Skin epidermis (tissue), 12 donors: ENCODE results near the gene TEX2.
"Not testable (repeated sequence)": the region's sequence is repeated elsewhere in the genome, so short reads cannot be mapped to it uniquely, and the experiment has no call there.

Source experiments
- H3K27ac ChIP-seq, 21 experiments: fragments of 200-600 bp; sonication (generic) in 11 of 21; one replicate each; pipeline ENCODE4 v1.5.0; 2020; ENCODE audit warnings: mild to moderate bottlenecking in 3 of 21, inconsistent platforms in 2 of 21, moderate library complexity in 2 of 21
- H3K4me3 ChIP-seq, 7 experiments: fragments of 200-600 bp; sonication (generic) in 2 of 7; one replicate each; pipeline ENCODE4 v1.5.0; 2020; ENCODE audit warnings: inconsistent platforms in 2 of 7, mild to moderate bottlenecking in 2 of 7, moderate library complexity in 1 of 7

Gene TEX2

DNA sequence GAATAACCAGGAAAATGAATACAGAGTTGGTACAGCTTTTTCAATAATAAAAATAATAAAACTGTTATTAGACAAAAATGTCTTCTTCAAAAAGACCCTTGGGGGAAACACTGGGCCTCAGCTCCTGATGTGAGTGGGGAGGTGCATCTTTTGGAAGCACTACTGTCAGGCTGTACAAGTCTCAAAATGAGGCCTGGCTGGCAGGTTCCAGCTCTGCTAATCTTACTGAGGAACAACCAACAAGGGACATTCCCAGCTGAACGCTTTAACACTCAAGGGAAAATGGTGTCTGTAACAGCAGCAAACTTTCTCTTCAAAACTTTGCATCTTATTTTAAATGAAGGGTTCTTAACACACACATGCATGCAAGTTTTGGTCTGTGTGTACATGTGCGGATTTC is 19.7 kb downstream of the TEX2 start:
- H3K27ac ChIP-seq: no peak overlapping the region
- H3K4me3 ChIP-seq: no peak overlapping the region

DNA sequence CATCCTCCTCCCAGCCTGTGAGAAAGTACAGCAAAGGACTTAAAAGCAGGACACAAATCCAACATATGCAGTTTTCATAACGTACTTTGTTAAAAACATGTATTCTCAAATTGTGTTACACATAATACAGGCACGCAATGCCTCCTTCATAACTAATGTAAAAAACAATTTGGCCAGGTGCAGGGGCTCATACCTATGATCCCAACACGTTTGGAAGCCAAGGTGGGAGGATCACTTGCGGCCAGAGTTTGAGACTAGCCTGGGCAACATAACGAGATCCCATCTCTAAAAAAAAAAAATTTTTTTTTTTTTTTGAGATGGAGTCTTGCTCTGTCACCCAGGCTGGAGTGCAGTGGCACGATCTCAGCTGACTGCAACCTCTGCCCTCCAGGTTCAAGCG is 20.4 kb downstream of the TEX2 start:
- no peak overlapping the region for H3K27ac ChIP-seq

DNA sequence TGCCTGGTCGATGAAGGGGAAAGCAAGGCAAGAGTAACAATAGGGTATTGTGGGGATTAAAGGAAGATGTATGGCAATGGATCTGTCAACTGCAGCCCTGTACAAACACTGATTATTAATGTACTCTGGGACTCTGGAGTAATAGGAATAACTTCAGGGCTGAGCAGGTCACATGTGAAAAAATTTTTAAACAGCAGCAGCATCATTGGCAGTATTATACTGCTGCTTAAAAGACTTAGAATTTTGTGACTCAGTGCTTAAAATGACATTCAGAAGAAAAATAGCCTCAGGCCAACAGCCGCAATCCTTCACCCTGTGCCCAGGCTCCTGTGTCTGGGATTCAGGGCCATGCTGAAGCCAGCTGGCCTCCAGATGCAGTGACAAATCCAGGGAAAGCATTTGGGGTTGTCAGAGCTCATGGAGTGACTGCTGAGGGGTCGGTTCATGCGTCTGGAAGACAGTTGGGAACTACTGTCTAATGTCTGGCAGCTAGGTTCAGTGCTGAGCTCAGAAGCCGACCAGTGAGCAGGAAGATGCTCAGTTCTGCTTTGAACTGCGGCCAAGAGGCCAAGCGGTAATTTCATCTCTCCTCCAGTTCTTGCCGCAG is 22.2 kb downstream of the TEX2 start:
- H3K4me3 ChIP-seq: no peak overlapping the region
- peak overlapping the region in 11 of 21 experiments; percentile 16 to 73 (median 37) for H3K27ac ChIP-seq

More for the DNA sequence above, 20.4 kb downstream of the TEX2 start:
- H3K4me3 ChIP-seq: no peak overlapping the region

DNA sequence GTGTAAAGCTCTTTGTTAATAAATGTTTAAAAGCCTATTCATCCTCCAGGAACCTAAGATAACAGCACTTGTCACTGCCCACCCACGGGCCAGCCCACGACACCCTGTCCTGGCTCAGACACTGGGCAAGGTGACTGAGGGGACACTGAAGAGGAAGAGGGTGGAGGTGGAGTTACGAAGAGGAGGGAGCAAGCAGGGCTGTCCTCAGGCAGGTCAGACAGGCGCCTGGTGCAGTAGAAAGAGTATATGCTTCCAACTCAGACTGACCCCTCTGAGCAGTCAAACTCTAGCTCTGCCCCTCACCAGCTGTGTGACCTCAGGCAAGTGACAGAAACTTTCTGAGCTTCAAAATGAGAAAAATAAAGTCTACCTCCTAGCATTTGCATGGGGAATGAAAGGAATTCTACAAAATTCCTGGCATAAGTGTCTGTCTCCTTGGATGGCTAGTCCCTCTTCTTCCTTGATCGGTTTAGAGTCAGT is 22.8 kb downstream of the TEX2 start:
- Histone ChIP-seq H3K27ac (peak overlapping the region in 11 of 21 experiments; percentile 10 to 73 (median 37)), H3K4me3 (no peak overlapping the region)

DNA sequence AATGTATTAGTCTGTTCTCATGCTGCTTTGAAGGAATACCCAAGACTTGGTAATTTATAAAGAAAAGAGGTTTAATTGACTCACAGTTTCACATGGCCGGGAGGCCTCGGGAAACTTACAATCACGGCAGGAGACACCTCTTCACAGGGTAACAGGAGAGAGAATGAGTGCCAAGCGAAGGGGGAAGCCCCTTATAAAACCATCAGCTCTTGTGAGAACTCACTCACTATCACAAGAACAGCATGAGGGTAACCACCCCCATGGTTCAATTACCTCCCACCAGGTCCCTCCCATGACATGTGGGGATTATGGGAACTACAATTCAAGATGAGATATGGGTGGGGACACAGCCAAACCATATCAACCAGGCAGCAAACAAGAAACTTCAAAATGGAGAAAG is 24.6 kb downstream of the TEX2 start:
- H3K27ac ChIP-seq: not testable (repeated sequence)

DNA sequence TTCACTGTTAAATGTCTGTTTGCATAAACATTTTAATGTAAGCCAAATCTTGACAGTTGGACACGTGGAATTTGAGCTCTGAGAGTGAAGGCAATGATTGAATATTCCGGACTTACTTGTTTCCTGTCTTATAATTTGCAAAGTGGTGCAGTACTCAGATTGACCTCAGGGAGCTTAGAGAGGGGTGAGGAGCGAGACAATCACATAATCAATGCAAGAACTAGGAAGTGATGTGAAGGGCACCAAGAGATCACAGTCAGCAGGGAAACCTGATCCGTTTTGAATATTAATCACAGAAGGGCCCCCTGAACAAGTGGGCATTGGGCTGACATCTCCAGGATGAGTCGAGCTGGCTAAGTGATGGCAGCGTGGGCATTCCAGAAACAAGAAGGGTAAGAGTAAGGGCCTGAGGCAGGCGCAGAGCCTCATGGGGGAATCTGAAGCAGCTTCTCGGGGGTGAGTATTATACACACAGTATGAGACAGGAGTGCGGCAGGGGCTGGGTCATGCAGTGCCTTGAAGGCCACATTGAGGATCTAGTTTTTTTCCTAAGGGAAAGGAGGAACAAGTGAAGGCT is 26.1 kb downstream of the TEX2 start:
- no peak overlapping the region for H3K27ac ChIP-seq

More for the DNA sequence above, 24.6 kb downstream of the TEX2 start:
- H3K4me3 ChIP-seq: not testable (repeated sequence)

DNA sequence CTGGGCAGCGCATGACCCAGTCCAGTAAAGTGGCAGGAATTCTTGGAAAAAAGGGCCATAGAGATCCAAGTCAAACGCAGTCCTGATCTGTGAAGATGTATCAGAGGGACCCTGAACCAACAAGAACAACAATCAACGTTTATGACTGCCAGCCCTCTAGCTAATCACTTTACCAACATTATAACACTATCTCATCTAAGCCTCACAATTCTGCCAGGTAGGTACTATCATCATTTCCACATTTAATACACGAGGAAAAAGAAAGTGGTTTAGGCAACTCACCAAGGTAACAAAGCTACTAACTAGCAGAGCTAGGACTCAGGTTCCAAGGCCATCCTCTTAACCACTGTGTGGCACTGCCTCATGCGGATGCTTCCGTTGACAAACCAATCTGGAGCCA is 28.1 kb downstream of the TEX2 start:
- Histone ChIP-seq H3K27ac (no peak overlapping the region), H3K4me3 (no peak overlapping the region)

More for the DNA sequence above, 26.1 kb downstream of the TEX2 start:
- no peak overlapping the region for H3K4me3 ChIP-seq

DNA sequence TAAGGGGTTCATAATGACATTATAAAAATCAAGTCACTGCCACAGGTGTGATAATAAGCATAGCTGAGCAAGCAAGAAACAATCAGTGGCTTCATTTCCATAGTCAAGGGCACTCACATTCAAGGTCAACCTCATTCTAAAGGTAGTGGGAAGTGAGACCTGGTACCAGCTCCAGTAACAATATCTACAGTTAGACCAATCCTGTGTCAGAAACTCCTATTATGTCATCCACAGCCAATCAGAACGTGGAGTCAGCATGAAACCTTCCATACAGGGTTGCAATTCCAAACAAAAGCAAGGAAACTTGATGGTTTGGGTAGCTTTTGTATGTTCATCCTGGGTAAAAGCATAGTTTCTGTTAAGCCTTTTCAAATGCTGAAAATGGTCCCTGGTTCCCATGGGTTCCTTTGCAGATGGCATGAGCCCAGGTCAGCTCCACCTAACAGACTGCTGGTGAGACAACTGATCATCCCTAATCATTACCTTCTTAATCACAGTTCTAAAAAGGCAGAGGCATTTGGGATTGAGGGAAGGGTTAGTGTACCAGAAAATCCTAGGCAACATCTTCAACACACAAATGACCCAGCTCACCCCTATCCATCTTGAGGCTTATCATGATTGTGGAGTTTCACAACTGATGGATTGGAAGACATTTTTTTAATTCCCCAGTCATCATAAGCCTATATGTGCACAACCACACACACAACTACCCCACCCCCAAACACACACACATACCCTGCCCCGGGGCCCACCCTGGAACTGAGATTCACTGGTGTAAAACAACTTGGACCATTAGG is 30.4 kb downstream of the TEX2 start:
- Histone ChIP-seq H3K4me3 (no peak overlapping the region), H3K27ac (no peak overlapping the region)

DNA sequence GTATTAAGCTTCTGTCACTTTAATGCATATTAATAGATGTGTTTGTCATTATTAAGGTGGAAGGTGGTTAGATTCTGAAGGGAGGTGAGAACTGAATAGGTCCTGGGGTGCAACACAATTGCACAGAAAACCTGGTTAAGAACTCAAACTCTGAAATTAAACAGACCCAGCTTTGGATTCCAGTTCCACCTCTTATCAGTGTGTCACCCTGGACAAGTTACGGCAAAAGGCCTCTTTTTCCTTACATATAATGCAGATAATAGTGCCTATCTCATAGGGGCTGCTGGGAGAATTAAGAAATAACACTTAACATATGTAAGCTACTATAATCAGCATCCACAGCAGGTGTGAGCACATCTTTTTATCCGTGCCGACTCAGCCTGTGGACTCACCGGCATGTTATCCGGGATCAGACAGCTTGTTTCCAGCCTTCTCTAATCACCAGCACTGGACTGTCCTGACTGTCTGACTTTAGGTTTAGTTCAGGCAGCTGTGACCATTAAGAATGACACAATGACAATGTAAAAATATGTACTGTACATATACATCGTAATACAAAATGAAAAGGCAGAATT is 31.4 kb downstream of the TEX2 start:
- H3K4me3 ChIP-seq: no peak overlapping the region
- H3K27ac ChIP-seq: peak overlapping the region in 5 of 21 experiments; percentile 27 to 77 (median 47)

DNA sequence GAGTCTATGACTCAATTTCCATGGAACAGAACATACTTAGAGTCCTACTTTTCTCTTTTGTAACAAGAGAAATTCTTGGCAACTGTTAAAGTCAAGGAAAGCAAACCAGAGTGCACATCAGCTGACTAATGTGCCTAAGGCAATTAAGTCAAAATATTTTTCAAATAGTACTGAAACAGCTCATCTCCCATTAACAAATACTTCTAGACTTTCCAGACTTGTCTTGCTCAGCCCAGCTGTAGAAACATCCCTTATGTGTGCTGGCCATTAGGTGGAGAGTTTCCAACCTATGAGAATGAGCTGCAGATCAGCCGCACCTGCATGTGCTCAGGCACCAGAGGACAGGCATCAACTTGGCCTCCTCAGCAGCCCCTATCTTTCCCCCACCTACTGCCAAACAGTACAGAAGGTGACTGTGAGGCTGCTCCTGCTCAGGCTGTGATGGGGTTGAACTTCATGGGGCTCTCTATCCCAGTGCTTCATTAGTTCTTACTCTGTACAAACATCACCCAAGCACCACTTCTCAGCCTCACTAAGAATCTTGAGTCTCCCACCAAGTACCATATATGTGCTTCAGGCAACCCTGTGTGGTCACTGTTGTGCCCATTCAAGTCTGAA is 32.2 kb downstream of the TEX2 start:
- Histone ChIP-seq H3K27ac (peak overlapping the region in 9 of 21 experiments; percentile 21 to 77 (median 65)), H3K4me3 (no peak overlapping the region)

DNA sequence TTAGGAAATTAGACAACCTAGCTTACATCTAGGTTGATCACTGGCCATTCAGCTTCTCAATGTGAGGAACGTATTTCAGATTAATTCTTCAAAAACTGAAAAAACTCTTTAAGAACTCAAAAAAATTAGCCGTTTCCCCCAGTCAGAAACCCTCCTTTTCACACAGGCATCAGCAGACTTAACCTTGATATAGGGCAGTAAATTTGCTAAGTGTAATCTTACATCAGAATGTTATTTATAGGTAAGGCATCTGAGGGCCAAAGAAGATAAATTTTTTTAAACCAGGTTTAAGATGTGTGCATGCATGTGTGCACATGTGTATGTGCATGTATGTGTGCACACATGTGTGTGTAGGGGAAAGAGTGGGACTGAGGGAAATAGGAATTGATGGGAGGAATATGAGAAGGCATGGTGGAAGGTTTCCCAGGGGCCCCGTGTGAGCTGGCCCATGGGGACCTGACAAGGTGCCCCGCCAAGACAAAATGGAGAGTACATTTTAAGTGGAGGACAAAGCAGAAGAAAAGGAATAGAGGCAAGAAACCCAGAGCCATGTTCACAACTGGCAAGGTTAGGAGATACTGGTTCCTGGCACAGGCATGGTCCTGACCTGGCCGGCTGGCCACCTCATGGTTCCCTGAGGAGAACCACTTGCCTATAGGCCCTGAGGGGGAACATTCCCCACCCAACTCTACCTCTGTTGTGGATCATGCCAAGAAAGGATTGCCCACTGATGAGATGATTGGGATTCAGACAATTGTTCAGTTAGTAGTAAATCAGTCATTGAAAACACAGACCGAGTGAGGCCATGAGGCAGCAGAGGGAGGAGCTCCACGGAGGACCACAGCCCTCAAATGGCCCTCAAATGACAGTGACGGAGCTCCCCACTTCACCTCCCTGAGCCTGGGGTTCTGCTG is 33.0 kb downstream of the TEX2 start:
- Histone ChIP-seq H3K27ac (peak overlapping the region in 10 of 21 experiments; percentile 20 to 77 (median 52)), H3K4me3 (no peak overlapping the region)

DNA sequence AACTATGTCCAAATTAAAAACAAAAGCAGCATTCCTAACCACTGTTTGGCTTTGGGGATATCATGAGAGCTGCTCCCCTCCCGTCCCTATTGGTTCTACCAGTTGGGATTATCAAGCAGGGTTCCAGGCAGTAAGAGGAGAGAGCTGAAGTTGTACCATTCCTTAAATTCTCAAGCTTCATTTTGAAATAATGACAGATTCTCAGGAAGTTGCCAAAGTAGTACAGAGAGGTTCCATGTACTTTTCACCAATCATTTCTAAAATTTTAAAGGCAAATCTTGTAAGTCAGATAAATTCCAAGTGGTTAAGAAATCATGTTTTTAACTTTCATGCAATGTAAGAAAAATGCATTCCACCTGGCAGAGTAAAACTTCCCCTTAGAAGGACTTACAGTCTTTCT is 36.9 kb downstream of the TEX2 start:
- H3K4me3 ChIP-seq: no peak overlapping the region
- H3K27ac ChIP-seq: no peak overlapping the region

DNA sequence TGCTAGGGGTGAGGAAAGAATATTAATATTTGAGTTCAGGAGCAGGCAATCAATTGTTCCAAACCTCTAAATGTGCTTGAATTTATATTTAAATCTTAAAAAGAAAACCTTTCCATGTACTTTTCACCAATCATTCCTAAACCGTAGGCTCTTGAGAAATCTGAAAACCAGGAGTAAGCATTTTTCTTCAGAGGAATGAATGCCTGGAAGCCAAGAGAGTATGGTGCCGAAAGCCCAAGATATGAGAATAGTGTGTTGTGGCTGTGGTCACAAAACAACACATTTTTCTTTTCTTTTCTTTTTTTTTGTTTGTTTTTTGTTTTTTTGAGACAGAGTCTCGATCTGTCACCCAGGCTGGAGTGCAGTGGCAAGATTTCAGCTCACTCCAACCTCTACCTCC is 37.6 kb downstream of the TEX2 start:
- Histone ChIP-seq H3K27ac (no peak overlapping the region), H3K4me3 (no peak overlapping the region)

DNA sequence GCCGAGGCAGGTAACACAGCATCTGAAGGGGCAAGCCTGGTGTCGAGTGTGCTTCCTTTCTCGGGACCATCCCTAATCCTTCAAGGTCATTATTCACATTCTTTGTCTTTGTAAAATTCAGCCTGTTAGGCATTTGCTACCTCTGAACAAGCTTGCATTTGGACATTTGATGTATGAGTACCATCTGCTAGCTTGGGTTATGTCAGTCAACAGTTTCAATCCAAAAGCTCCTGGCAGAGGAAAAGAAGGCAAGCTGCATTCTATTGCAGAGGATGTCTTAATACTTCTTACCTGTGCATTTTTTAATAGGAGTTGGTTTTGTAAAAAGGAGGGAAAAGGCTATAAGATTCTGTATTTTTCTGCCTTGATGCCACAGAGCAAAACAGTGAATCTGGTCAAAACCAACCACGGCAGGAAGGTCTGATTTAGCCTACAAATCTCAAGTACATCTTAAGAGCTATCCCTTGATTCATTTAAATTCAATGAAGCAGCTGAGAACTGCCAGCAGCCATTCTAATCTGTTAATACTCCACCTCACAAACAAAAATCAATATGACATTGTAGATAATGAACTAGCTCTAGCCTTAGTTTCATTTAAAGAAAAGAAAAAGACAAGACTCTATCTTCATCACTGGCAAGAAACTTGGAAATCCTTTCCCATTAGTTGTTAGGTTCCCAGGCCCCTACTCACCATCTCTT is 39.0 kb downstream of the TEX2 start:
- H3K27ac ChIP-seq: no peak overlapping the region

DNA sequence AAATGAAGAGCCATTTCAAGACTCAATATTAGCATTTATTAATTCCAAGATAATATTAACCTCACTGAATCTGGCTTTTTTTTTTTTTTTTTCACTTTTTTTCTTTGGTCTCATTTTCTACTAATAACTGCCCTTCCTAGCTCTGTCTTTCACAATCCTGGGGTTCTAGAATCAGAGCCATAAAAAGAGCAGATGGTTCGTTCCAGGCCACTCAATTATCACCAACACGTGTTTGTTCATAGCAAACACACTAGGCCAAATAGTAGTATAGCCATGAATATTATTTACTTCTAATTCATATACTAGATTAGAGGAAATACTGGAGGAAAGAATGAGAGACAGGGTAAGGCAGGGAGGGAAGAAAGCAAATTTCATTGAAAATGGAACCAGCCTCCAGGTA is 39.8 kb downstream of the TEX2 start:
- H3K27ac ChIP-seq: no peak overlapping the region
- no peak overlapping the region for H3K4me3 ChIP-seq

More for the DNA sequence above, 39.0 kb downstream of the TEX2 start:
- no peak overlapping the region for H3K4me3 ChIP-seq

DNA sequence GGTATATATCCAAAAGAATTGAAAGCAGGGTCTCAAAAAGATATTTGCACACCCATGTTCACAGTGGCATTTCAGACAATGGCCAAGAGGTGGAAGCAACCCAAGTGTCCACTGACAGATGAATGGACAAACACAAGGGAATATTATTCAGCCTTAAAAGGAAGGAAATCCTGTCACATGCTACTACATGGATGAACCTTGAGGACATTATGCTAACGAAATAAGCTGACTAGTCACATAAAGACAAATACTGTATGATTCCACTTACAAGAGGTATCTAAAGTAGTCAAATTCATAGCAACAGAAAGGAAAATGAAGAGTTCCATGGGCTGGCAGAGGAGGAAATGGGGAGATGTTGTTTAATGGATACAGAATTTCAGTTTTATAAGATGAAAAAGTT is 41.4 kb downstream of the TEX2 start:
- no peak overlapping the region for H3K4me3 ChIP-seq
- H3K27ac ChIP-seq: no peak overlapping the region

DNA sequence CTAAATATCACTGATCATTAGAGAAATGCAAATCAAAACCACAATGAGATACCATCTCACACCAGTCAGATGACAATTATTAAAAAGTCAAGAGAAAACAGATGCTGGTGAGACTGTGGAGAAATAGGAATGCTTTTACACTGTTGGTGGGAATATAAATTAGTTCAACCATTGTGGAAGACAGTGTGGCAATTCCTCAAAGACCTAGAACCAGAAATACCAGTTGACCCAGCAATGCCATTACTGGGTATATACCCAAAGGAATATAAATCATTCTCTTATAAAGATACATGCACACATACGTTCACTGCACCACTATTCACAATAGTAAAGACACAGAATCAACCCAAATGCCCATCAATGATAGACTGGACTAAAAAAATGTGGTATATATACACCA is 42.5 kb downstream of the TEX2 start:
- peak overlapping the region in 2 of 21 experiments; percentile 2 to 42 for H3K27ac ChIP-seq
- H3K4me3 ChIP-seq: not testable (repeated sequence)

DNA sequence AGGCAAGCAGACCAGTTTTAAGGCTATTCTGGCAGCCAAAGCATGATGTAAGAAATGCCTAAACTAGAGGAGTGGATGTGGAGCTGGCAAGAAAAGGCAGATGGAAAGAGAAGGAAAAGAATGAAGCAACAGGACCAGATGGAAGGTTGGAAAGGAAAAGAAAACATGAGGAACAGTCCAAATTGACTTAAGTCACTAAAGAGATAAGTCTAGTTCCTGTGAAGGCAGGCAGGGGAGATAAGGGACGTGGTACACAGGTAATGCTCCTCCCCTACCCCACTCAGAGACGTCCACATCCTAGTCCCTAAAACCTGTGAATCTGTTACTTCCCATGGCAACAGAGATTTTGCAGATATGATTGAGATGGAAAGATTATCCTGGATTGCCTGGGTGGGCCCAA is 43.5 kb downstream of the TEX2 start:
- Histone ChIP-seq H3K27ac (no peak overlapping the region), H3K4me3 (no peak overlapping the region)
